GM12875 (cell line): ENCODE data around the gene ZNF575.
A peak's percentile ranks its signal among the peaks of the same experiment; 100 is the strongest.
"Not testable (repeated sequence)": the region's sequence is repeated elsewhere in the genome, so short reads cannot be mapped to it uniquely, and the experiment has no call there.

Experiments used
- H3K4me3 ChIP-seq: one replicate; pipeline ENCODE4 v1.5.1; 2011; ENCODE audit warnings: low read depth, low read length, control low read depth
- TF ChIP-seq, protein P1 (sequence below): IDR thresholded peaks from 2 replicates; pipeline ENCODE4 v1.5.1; 2011; ENCODE audit warnings: low read depth, mild to moderate bottlenecking, control low read depth, inconsistent platforms, low read length, moderate library complexity, borderline replicate concordance; ENCODE audit not compliant: insufficient read depth

ZNF575 gene

GRCh38 chr19:43510713-43511112 lies 22.3 kb upstream of the ZNF575 start:
- TF ChIP-seq, protein P1, sequence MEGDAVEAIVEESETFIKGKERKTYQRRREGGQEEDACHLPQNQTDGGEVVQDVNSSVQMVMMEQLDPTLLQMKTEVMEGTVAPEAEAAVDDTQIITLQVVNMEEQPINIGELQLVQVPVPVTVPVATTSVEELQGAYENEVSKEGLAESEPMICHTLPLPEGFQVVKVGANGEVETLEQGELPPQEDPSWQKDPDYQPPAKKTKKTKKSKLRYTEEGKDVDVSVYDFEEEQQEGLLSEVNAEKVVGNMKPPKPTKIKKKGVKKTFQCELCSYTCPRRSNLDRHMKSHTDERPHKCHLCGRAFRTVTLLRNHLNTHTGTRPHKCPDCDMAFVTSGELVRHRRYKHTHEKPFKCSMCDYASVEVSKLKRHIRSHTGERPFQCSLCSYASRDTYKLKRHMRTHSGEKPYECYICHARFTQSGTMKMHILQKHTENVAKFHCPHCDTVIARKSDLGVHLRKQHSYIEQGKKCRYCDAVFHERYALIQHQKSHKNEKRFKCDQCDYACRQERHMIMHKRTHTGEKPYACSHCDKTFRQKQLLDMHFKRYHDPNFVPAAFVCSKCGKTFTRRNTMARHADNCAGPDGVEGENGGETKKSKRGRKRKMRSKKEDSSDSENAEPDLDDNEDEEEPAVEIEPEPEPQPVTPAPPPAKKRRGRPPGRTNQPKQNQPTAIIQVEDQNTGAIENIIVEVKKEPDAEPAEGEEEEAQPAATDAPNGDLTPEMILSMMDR, result no peak

GRCh38 chr19:43511324-43511723 lies 21.7 kb upstream of the ZNF575 start:
- no peak overlapping the region for H3K4me3 ChIP-seq
- TF ChIP-seq, protein P1, result no peak

More at GRCh38 chr19:43510713-43511112, 22.3 kb upstream of the ZNF575 start:
- H3K4me3 ChIP-seq, result no peak overlapping the region

DNA sequence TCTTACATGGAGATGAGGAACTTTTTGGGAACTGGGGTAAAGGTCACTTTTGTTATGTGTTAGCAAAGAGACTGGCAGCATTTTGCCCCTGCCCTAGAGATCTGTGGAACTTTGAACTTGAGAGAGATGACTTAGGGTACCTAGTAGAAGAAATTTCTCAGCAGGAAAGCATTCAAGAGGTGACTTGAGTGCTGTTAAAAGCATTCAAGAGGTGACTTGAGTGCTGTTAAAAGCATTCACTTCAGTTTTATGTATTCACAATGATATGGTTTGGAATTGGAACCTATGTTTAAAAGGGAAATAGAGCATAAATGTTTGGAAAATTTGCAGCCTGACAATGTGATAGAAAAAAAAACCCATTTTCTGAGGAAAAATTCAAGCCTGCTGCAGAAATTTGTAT lies 20.6 kb upstream of the ZNF575 start:
- H3K4me3 ChIP-seq, result not testable (repeated sequence)

- TF ChIP-seq, protein P1, result no peak
- no peak overlapping the region for H3K4me3 ChIP-seq
These were observed 14.9 kb upstream of the ZNF575 start for GRCh38 chr19:43518051-43518450.

- TF ChIP-seq, protein P1, result peak; percentile 76
- H3K4me3 ChIP-seq, result no peak overlapping the region
These were observed 13.4 kb upstream of the ZNF575 start for GRCh38 chr19:43519436-43520088.

DNA sequence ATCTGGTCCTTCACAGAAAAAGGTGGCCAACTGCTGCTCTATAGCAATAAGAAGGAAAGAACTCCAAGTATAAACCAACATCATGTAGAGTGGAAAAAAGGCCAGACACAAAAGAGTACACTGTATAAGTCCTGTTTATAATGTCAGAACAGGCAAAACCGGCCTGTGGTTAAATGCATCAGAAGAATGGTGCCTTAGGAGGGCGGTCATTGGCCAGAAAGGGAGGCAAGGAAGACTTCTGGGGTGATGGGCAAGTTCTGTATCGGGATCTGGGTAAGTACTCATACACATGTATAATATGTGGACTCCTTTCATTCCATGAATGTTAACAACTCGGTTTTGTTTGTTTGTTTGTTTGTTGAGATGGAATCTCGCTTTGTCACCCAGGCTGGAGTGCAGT lies 10.1 kb upstream of the ZNF575 start:
- TF ChIP-seq, protein P1, result no peak
- no peak overlapping the region for H3K4me3 ChIP-seq

GRCh38 chr19:43523696-43524095 lies 9.3 kb upstream of the ZNF575 start:
- not testable (repeated sequence) for H3K4me3 ChIP-seq

GRCh38 chr19:43524922-43525835 lies 7.8 kb upstream of the ZNF575 start:
- H3K4me3 ChIP-seq, result peak overlapping the region; percentile 76
- TF ChIP-seq, protein P1, result no peak
